Stomach (tissue), 4 donors: Measurements from ENCODE around the gene DPP7.

ENCODE experiments used
- CTCF ChIP-seq, 7 experiments: fragments of 450-650 bp in 4 of 7; fragments of 200-600 bp in 3 of 7; sonication (generic) in 3 of 7; IDR thresholded peaks; one replicate each; pipeline ENCODE4 v1.5.1; 2016 to 2019; ENCODE audit warnings: antibody characterized with exemption in 7 of 7, control low read depth in 2 of 7, mild to moderate bottlenecking in 1 of 7
- EP300 ChIP-seq: sonication (generic); formaldehyde crosslinking; IDR thresholded peaks from one replicate; pipeline ENCODE4 v1.6.1; 2017; ENCODE audit warnings: antibody characterized with exemption
- POLR2A ChIP-seq, 4 donors: fragments of 450-650 bp; IDR thresholded peaks; one replicate each; pipeline ENCODE4 v1.6.1; 2016; ENCODE audit warnings: antibody characterized with exemption in 4 of 4, control low read depth in 2 of 4, mild to moderate bottlenecking in 1 of 4, moderate library complexity in 1 of 4
- POLR2AphosphoS5 ChIP-seq, 3 donors: sonication (generic); formaldehyde crosslinking; IDR thresholded peaks; one replicate each; pipeline ENCODE4 v1.6.1; 2016; ENCODE audit warnings: antibody characterized with exemption in 3 of 3

GRCh38 chr9:137161558-137162486 is 47.3 kb upstream of the DPP7 start:
- no peak for TF ChIP-seq CTCF (IDR thresholded peaks at IDR 0.05)
- TF ChIP-seq POLR2A (IDR thresholded peaks at IDR 0.05): no peak
- TF ChIP-seq EP300: no peak
- no peak for TF ChIP-seq POLR2AphosphoS5 (IDR thresholded peaks at IDR 0.05)
